HG02610 (cell line): Measurements from ENCODE around the gene GNG7.
"Not testable (repeated sequence)": the region's sequence is repeated elsewhere in the genome, so short reads cannot be mapped to it uniquely, and the experiment has no call there.

Source experiments
- ATAC-seq: cut with Tn5 transposase; IDR thresholded peaks from one replicate; pipeline ENCODE4 v1.9.1; 2021; ENCODE audit warnings: mild to moderate bottlenecking, moderate library complexity; ENCODE audit not compliant: unreplicated experiment

The GNG7 gene

GRCh38 chr19:2678044-2678671 lies 24.3 kb downstream of the GNG7 start:
- ATAC-seq, result no peak

DNA sequence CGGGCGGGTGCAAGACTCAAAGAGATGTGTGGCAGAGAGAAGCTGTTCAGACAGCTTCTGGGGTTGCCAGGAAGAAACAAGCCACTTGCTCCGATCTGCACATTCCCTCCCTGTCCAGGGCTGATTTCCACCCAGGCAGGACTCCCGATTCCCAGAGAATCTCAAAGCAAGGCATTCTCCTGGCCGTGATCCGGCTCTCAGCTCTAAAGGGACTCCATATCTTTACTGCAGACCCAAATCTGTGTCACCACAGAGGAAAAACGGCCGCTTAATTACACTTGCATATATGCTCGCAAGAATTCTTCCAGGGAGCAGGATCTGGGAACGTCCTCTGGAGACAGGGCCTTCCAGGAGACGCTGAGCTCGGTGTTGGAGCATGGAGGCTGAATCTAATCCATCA lies 25.7 kb downstream of the GNG7 start:
- no peak for ATAC-seq

- no peak for ATAC-seq
Observed at GRCh38 chr19:2675892-2676291, 26.6 kb downstream of the GNG7 start.

DNA sequence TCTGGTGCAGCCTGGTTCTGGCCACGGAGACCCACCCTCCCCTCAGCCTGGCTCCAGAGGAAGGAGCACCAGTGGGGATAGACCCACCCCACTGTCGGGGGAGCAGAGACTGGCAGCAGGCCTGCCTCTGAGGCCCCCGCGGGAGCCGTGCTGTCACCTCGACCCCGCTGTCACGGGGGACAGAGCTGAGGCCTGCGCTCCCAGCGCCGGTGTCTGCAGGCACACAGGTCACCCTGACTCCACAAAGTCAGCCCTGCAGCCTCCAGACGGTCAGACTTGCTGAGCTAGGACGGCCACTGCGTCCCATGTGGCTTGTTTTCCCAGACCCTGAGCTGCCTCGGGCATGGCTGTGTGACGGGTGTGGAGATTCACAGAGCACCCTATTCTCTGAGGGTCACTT lies 32.3 kb downstream of the GNG7 start:
- ATAC-seq, result no peak

DNA sequence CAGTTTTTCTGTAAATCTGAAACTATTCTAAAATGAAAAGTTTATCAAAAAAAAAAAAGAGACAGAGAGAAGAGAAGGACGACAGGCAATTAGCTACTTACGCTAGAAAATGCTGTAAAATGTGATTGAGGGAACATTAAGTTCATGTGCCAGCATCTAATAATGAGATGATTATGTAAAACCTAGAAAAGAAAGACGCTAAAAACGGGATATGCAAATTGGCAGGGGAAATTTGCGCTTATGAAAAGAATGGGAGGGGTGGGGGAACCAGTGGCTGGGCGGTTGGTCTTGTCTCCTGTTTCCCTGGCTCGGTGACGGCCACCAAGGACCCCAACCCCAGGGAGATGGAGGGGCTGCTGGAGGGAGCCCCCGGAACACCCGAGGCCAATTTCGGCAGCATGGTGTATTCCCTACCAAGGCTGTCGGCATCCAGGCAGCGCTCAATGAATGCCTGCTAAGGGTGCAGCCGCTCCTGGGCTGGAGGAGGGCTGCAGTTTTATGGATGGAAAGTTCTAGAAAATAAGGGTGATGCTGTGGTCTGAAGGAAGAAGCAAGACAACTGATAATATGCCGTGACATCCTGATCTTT lies 34.2 kb downstream of the GNG7 start:
- ATAC-seq, result no peak

GRCh38 chr19:2667349-2667748 lies 35.1 kb downstream of the GNG7 start:
- ATAC-seq, result not testable (repeated sequence)

DNA sequence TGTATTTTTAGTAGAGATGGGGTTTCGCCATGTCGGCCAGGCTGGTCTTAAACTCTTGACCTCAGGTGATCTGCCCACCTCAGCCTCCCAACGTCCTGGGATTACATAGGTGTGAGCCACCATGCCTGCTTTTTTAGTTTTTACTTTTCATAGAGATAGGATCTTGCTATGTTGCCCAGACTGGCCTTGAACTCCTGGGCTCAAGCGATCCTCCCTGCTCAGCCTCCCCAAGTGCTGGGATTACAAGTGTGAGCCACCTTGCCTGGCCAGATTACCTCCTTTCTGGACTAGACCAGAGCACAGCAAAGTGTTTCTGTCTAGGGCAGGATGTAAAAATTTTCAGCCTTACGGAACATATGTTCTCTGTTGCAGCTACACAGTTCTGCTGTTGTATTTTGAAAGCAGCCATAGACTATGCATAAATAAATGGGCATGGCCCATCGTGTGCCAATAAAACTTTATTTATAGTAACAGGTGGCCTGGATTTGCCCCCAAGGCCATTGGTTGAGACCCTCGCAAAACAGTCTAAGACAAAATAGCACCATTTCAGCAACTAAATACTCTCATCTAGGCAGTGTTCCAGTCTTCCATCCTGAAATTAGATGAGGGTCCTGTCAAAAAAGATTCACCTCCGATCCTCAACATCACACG lies 36.0 kb downstream of the GNG7 start:
- ATAC-seq, result no peak

GRCh38 chr19:2665103-2665502 lies 37.4 kb downstream of the GNG7 start:
- ATAC-seq, result no peak

- ATAC-seq, result no peak
Observed at GRCh38 chr19:2663920-2664571, 38.4 kb downstream of the GNG7 start.

GRCh38 chr19:2661615-2662014 lies 40.9 kb downstream of the GNG7 start:
- no peak for ATAC-seq

GRCh38 chr19:2659856-2660432 lies 42.5 kb downstream of the GNG7 start:
- ATAC-seq, result no peak

DNA sequence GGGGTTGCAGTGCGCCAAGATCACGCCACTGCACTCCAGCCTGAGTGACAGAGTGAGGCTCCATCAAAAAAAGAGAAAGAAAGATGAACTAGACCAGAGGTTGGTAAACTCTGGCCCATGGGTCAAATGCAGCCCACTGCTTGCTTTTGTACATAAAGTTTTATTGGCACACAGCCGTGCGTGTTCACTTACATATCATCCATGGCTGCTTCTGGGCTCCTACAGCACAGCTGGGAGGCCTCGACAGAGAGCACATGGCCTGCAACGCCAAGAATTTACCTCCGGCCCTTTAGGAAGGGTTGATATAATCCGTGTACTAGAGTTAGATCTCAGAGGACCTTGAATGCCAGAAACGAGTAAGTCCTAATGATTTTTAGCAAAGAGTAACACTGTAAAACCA lies 46.0 kb downstream of the GNG7 start:
- ATAC-seq, result no peak

DNA sequence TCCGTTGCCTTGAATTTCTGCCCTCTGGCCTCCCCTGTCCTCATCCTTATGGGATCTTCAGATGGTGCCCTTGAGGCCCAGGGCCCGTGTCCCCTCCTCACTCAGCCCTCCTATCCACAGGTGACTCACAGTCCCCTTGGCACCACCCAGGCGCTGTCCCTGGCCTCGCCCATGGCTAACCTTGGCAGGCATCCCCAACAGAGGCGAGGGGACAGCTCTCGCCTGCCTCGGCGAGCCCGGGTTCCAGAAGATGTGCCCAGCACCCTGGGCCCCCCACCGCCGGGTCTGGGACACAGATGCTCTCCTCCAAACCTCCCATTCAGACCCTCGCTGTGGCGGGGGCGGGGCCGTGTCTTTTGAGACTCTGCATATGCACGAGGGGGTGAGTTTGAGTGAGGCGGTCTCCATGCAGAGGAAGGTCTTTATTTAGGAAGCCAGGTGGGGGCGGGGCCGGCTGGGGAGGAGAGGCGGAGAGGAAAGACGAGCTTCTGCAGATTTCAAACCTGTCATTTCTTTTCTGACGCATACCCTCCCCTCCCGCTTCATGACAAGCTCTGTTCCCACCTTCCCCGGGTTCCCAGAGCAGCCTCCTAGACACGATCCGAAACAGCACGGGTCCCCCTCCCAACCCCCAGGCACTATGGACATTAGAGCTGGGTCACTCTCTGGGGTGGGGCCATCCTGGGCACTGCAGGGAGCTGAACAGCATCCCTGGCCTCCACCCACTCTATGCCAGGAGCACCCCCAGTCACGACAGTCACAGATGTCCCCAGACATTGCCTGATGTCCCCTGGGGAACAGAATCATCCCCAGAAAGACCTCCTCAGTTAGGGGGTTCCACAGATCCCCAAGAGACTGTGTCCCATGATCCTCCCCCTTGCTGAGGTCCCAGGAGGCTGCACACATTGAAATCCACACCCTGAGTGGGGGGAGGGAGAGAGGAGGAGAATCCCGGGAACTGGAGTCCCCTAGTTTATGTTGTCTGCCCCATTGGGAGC lies 48.5 kb downstream of the GNG7 start:
- ATAC-seq, result no peak

DNA sequence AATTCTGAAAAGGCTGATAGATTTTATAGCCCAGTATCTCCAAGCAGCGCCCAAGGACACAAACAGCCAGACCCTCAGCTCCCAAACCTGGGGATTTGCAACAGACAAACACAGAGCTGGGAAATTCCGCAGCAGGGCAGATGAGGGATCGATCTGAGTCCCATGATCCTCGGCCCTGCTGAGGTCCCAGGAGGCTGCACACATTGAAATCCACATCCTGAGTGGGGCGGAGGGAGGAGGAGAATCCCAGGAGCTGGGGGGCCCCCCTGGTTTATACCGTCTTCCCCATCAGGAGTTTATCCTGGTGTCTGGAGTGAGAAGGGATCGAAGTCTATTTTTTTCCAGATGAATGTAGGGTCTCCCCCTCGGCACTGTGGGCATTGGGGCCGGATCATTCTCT lies 49.3 kb downstream of the GNG7 start:
- no peak for ATAC-seq

DNA sequence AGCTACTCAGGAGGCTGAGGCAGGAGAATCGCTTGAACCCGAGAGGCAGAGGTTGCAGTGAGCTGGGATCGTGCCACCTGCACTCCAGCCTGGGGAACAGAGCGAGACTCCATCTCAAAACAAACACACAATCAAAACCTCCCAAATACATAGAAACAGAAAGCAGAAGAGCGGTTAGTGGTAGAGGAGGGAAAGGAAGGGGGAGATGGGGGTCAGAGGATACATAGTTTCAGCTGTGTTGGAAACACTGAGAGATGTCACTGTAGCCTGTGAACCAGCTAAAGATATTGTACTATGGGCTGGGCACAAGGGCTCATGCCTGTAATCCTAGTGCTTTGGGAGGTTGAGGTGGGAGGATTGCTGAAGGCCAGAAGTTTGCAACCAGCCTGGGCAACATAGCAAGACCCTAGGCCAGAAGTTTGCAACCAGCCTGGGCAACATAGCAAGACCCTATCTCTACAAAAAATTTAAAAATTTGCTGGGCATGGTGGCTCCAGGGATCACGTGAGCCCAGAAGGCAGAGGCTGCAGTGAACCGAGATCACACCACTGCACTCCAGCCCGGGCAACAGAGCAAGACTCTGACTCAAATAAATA lies 49.9 kb downstream of the GNG7 start:
- ATAC-seq, result no peak

DNA sequence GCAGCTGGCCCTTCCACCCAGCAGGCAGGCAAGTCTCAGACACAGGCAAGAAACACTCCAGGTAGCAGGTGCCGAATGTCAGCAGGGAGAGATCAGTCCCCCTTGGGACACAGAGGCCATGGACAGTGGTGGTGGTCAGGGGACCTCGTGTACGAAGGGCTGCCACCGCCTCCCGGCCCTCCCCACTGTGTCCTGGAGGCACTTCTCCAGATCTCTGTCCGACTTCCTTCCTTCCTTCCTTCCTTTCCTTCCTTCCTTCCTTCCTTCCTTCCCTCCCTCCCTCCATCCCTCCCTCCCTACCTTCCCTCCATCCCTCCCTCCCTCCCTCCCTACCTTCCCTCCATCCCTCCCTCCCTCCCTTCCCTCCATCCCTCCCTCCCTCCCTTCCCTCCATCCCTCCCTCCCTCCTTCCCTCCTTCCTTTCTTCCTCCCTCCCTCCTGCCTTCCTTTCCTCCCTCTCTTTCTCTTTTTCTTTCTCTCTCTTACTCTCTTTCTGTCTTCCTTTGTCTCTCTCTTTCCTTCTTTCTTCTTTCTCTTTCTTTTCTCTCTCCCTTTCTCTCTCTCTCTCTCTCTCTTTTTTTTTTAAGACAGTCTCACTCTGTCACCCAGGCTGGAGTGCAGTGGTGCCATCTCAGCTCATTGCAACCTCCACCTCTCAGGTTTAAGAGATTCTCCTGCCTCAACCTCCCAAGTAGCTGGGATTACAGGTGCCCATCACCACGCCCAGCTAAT lies 51.3 kb downstream of the GNG7 start:
- ATAC-seq, result not testable (repeated sequence)

DNA sequence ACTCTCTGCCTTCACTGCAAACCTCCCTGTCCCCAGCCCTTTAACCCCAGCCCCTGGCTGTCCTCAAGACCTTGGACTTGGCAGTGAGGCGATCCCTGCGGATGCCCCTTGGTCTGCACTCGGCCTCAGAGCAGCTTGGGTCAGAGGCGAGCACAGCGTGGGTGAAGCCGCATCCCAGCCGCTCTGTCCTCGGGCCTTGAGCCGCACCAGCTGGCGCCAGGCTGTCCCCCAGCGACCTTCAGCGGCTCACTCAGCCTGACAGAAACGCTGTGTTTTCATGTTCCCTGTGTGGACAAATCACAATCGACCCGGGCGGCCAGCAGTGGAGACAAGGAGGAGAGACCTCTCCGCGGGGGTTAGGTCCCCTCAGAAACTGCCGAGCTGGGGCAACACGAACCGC lies 52.0 kb downstream of the GNG7 start:
- ATAC-seq, result no peak

DNA sequence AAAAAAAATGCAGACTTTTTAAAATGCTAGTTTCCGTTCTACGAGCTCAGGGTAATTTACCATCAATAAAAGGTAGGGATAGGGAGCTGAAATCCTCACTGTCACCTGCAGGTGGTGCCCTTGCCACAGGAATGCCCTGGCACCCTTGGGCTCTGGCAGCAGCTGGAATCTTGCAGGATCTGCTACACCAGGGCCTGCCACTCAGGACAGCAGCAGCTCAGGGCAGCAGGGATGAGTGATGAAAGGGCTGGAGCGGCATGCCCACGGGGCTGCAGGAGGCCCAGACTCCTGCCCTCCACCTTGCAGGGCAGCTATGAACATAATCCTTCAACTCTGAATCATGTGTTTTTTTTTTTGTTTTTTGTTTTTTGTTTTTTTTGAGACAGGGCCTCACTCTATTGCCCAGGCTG lies 54.0 kb downstream of the GNG7 start:
- ATAC-seq, result no peak

GRCh38 chr19:2648099-2648498 lies 54.4 kb downstream of the GNG7 start:
- ATAC-seq, result no peak
